ENCODE measurements around the gene KATNIP.
"Not testable (repeated sequence)": the region's sequence is repeated elsewhere in the genome, so short reads cannot be mapped to it uniquely, and the experiment has no call there.

KATNIP gene

GRCh38 chr16:27538528-27538927, 11.4 kb upstream of the KATNIP start:
- no peak for DNase-seq (ENCODE audit: low read depth)

GRCh38 chr16:27539120-27539519, 10.8 kb upstream of the KATNIP start:
- no peak for DNase-seq (ENCODE audit: low read depth)

GRCh38 chr16:27539636-27540035, 10.3 kb upstream of the KATNIP start:
- no peak for DNase-seq (ENCODE audit: low read depth)

GRCh38 chr16:27543801-27544200, 6.1 kb upstream of the KATNIP start:
- DNase-seq (ENCODE audit: low read depth): no peak

- no peak for DNase-seq (ENCODE audit: low read depth)
Measured at GRCh38 chr16:27544671-27545070, 5.3 kb upstream of the KATNIP start.

GRCh38 chr16:27547134-27547533, 2.8 kb upstream of the KATNIP start:
- no peak for DNase-seq (ENCODE audit: low read depth)

GRCh38 chr16:27547851-27548250, 2.1 kb upstream of the KATNIP start:
- DNase-seq (ENCODE audit: low read depth): no peak

- DNase-seq (ENCODE audit: low read depth): no peak
Measured at GRCh38 chr16:27549464-27549745, 539 bp upstream of the KATNIP start.

- no peak for DNase-seq (ENCODE audit: low read depth)
Measured at GRCh38 chr16:27550582-27550920, 607 bp downstream of the KATNIP start.

GRCh38 chr16:27551036-27551435, 1.1 kb downstream of the KATNIP start:
- DNase-seq (ENCODE audit: low read depth): no peak

GRCh38 chr16:27556471-27556870, 6.5 kb downstream of the KATNIP start:
- DNase-seq (ENCODE audit: low read depth): no peak

- no peak for DNase-seq (ENCODE audit: low read depth)
Measured at GRCh38 chr16:27558434-27558833, 8.5 kb downstream of the KATNIP start.

GRCh38 chr16:27558932-27559331, 9.0 kb downstream of the KATNIP start:
- no peak for DNase-seq (ENCODE audit: low read depth)

- no peak for DNase-seq (ENCODE audit: low read depth)
Measured at GRCh38 chr16:27561216-27561615, 11.3 kb downstream of the KATNIP start.

GRCh38 chr16:27564224-27564623, 14.3 kb downstream of the KATNIP start:
- DNase-seq (ENCODE audit: low read depth): no peak

GRCh38 chr16:27566417-27566816, 16.5 kb downstream of the KATNIP start:
- DNase-seq (ENCODE audit: low read depth): no peak

- DNase-seq (ENCODE audit: low read depth): no peak
Measured at GRCh38 chr16:27568077-27568476, 18.1 kb downstream of the KATNIP start.

GRCh38 chr16:27570986-27571385, 21.0 kb downstream of the KATNIP start:
- DNase-seq (ENCODE audit: low read depth): not testable (repeated sequence)

- no peak for DNase-seq (ENCODE audit: low read depth)
Measured at GRCh38 chr16:27571433-27572326, 21.7 kb downstream of the KATNIP start.

GRCh38 chr16:27572711-27573110, 22.8 kb downstream of the KATNIP start:
- no peak for DNase-seq (ENCODE audit: low read depth)

- no peak for DNase-seq (ENCODE audit: low read depth)
Measured at GRCh38 chr16:27576729-27577128, 26.8 kb downstream of the KATNIP start.

GRCh38 chr16:27579087-27579980, 29.4 kb downstream of the KATNIP start:
- no peak for DNase-seq (ENCODE audit: low read depth)

GRCh38 chr16:27582883-27583282, 32.9 kb downstream of the KATNIP start:
- DNase-seq (ENCODE audit: low read depth): no peak

Measured in stimulated activated CD8-positive, alpha-beta memory T cell treated with anti-CD3 and anti-CD28 coated beads, Interleukin-7, amount 100 ng/mL, for 24 hours (primary cell).